DOHH2 (cell line): ENCODE measurements around the gene NOL4L.

Experiments
- H3F3A ChIP-seq: fragments of 200-600 bp; sonication (generic), shearing (Covaris generic); 2 replicates; pipeline ENCODE4 v1.6.0; 2016; ENCODE audit warnings: antibody characterized with exemption, mild to moderate bottlenecking; ENCODE audit not compliant: control insufficient read depth, insufficient read depth
- H3K27ac ChIP-seq: fragments of 200-600 bp; sonication (generic); 2 replicates; pipeline ENCODE4 v1.5.1; 2014; ENCODE audit warnings: low read depth, mild to moderate bottlenecking, low read length, moderate library complexity
- H3K27me3 ChIP-seq: fragments of 200-600 bp; sonication (generic); 2 replicates; pipeline ENCODE4 v1.6.1; 2014; ENCODE audit warnings: mild to moderate bottlenecking, low read length, mixed read lengths; ENCODE audit not compliant: control insufficient read depth
- H3K36me3 ChIP-seq: fragments of 200-600 bp; sonication (generic); 2 replicates; pipeline ENCODE4 v1.6.1; 2014; ENCODE audit warnings: mild to moderate bottlenecking, low read length, moderate library complexity, mixed read lengths; ENCODE audit not compliant: control insufficient read depth
- H3K4me1 ChIP-seq: fragments of 200-600 bp; sonication (generic); 2 replicates; pipeline ENCODE4 v1.6.1; 2014; ENCODE audit warnings: mild to moderate bottlenecking, low read length, mixed read lengths; ENCODE audit not compliant: control insufficient read depth
- H3K4me2 ChIP-seq: fragments of 200-600 bp; sonication (generic); 2 replicates; pipeline ENCODE4 v1.6.0; 2014; ENCODE audit warnings: mild to moderate bottlenecking, low read length, moderate library complexity
- H3K4me3 ChIP-seq: fragments of 200-600 bp; sonication (generic); 2 replicates; pipeline ENCODE4 v1.5.1; 2014; ENCODE audit warnings: mild to moderate bottlenecking, low read length, mixed read lengths
- H3K79me2 ChIP-seq: fragments of 200-600 bp; sonication (generic); 2 replicates; pipeline ENCODE4 v1.6.1; 2014; ENCODE audit warnings: mild to moderate bottlenecking, low read length, mixed read lengths; ENCODE audit not compliant: control insufficient read depth
- H3K9me2 ChIP-seq: fragments of 200-600 bp; sonication (generic); replicated peaks from 2 replicates; pipeline ENCODE4 v1.6.1; 2014; ENCODE audit warnings: mild to moderate bottlenecking, low read length, mixed read lengths; ENCODE audit not compliant: control insufficient read depth
- H3K9me3 ChIP-seq: fragments of 200-600 bp; sonication (generic); 2 replicates; pipeline ENCODE4 v1.6.1; 2014; ENCODE audit warnings: antibody characterized with exemption, low read length, mixed read lengths; ENCODE audit not compliant: control insufficient read depth, insufficient read depth
- H4K20me1 ChIP-seq: fragments of 200-600 bp; sonication (generic); 2 replicates; pipeline ENCODE4 v1.6.0; 2014; ENCODE audit warnings: low read depth, mild to moderate bottlenecking, antibody characterized with exemption, low read length, moderate library complexity; ENCODE audit not compliant: control insufficient read depth, insufficient read depth
- EZH2phosphoT487 ChIP-seq: fragments of 200-600 bp; sonication (generic); IDR thresholded peaks from 2 replicates; pipeline ENCODE4 v1.6.1; 2017; ENCODE audit warnings: borderline replicate concordance, mild to moderate bottlenecking, antibody characterized with exemption, low read length, moderate library complexity, mixed read lengths
- TF ChIP-seq, protein P1 (sequence below): fragments of 200-600 bp; sonication (generic); IDR thresholded peaks from one replicate; pipeline ENCODE4 v1.5.1; 2014; ENCODE audit warnings: antibody characterized with exemption, mild to moderate bottlenecking, low read depth, low read length; ENCODE audit not compliant: poor library complexity, severe bottlenecking

NOL4L gene

GRCh38 chr20:32520927-32521203 is 64.3 kb downstream of the NOL4L start:
- H3K4me3 ChIP-seq = no peak overlapping the region
- H3K9me2 ChIP-seq = no peaks in the 10 kb centered on the region
- no peaks in the 10 kb centered on the region for H4K20me1 ChIP-seq
- H3K4me2 ChIP-seq = no peak overlapping the region
- no peaks in the 10 kb centered on the region; the same call in 1 of the 2 replicates for H3F3A ChIP-seq
- H3K4me1 ChIP-seq = peaks cover 16% of the 10 kb centered on the region
- no peak overlapping the region for H3K27ac ChIP-seq
- H3K79me2 ChIP-seq = no peaks in the 10 kb centered on the region
- H3K36me3 ChIP-seq = no peaks in the 10 kb centered on the region
- no peaks in the 10 kb centered on the region for H3K9me3 ChIP-seq
- H3K27me3 ChIP-seq = no peaks in the 10 kb centered on the region
- TF ChIP-seq, protein P1, sequence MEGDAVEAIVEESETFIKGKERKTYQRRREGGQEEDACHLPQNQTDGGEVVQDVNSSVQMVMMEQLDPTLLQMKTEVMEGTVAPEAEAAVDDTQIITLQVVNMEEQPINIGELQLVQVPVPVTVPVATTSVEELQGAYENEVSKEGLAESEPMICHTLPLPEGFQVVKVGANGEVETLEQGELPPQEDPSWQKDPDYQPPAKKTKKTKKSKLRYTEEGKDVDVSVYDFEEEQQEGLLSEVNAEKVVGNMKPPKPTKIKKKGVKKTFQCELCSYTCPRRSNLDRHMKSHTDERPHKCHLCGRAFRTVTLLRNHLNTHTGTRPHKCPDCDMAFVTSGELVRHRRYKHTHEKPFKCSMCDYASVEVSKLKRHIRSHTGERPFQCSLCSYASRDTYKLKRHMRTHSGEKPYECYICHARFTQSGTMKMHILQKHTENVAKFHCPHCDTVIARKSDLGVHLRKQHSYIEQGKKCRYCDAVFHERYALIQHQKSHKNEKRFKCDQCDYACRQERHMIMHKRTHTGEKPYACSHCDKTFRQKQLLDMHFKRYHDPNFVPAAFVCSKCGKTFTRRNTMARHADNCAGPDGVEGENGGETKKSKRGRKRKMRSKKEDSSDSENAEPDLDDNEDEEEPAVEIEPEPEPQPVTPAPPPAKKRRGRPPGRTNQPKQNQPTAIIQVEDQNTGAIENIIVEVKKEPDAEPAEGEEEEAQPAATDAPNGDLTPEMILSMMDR = no peak
- no peak for TF ChIP-seq EZH2phosphoT487

DNA sequence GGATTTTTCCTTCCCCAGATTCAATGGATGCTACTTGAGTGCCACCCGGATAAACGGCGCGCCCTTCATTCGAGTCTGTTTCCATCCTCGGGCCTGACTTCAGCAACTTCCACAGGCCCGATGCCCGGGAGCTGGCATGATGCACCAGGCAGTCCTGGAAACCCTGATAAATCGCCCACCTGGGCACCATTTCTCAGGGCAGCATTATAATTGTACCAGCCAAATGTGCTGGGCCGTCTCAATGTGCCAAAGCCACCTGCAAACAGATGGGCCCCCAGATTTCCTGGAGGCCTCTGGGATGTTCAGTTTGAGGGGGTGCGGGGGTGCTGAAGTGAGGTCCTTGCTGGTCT is 65.8 kb downstream of the NOL4L start:
- Histone ChIP-seq H4K20me1 (no peaks in the 10 kb centered on the region), H3K4me3 (no peak overlapping the region), H3K4me1 (peaks cover 16% of the 10 kb centered on the region), H3K27me3 (no peaks in the 10 kb centered on the region), H3K36me3 (no peaks in the 10 kb centered on the region), H3K79me2 (no peaks in the 10 kb centered on the region), H3F3A (no peaks in the 10 kb centered on the region; the same call in 1 of the 2 replicates), H3K27ac (no peak overlapping the region), H3K9me3 (no peaks in the 10 kb centered on the region), H3K4me2 (no peak overlapping the region), H3K9me2 (no peaks in the 10 kb centered on the region)
- TF ChIP-seq EZH2phosphoT487 = no peak
- TF ChIP-seq, protein P1 = no peak

DNA sequence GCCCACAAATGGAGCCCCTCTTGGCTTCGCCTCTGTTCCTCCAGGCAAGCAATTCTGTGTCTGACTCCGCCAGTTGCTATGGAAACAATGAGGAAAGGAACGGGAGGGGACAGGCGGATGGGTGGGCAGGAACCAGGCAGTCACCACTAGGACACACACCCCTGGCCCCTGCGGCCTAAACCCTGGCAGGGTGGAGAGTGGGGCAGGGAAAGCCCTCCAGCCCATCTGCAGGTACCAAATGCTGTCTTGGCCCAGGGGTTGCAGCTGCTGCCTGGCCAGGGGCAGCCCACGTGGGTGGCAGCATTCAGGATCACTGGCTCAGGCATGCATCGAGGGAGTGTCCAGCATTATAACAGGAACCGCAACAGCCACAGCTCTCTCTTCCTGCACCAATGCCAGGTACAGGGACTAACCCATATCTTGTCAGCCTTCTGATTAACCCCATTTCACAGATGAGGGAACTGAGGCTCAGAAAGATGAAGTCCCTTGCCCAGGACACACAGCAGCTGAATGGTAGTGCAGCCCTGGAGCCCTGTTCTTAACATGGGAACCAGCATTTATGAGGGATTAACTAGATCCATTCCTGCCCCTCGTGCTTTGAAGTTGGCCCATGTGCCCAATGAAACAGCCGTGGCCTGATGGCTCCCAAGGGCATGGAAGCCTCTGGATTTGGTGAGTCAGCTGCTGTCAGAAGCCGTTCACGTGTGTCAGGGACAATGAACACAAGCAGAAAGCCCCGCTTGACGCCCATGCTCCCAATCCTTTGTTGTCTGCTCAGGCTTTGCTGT is 66.3 kb downstream of the NOL4L start:
- no peak for TF ChIP-seq EZH2phosphoT487
- TF ChIP-seq, protein P1 = no peak
- no peak overlapping the region for H3K27ac ChIP-seq
- no peaks in the 10 kb centered on the region for H3K27me3 ChIP-seq
- H3K4me2 ChIP-seq = no peak overlapping the region
- H4K20me1 ChIP-seq = no peaks in the 10 kb centered on the region
- H3K4me1 ChIP-seq = peaks cover 16% of the 10 kb centered on the region
- H3K9me3 ChIP-seq = no peaks in the 10 kb centered on the region
- H3K4me3 ChIP-seq = no peak overlapping the region
- no peaks in the 10 kb centered on the region; the same call in 1 of the 2 replicates for H3F3A ChIP-seq
- no peaks in the 10 kb centered on the region for H3K36me3 ChIP-seq
- H3K9me2 ChIP-seq = no peaks in the 10 kb centered on the region
- no peaks in the 10 kb centered on the region for H3K79me2 ChIP-seq
